HCT116 (cell line): ENCODE measurements around the gene ZNRF3. TPM values are rescaled to one million over a fixed set of nuclear protein-coding genes. Genes with fewer than 3 reads are reported as not detected.
A peak's percentile ranks its signal among the peaks of the same experiment; 100 is the strongest.

Source experiments
- ATAC-seq: fragments of 200-7000 bp; cut with Tn5 transposase; 2 replicates; pipeline ENCODE4 v1.9.1; 2020; ENCODE audit warnings: mild to moderate bottlenecking, moderate library complexity
- BruUV-seq: library from RNA; stranded (reverse); fragments of 400-500 nt; replicated peaks from 2 replicates; lab custom pipeline; 2021; lab: Mats Ljungman, UMichigan
- CTCF ChIA-PET: fragments of 300-600 bp; sonication (Branson Sonifier 250); formaldehyde crosslinking; loops from one replicate; lab custom pipeline; 2021; ENCODE audit warnings: antibody characterized with exemption; lab: Charles Lee
- POLR2A ChIA-PET: fragments of 300-600, 350-600 bp; sonication (Branson Sonifier 250); formaldehyde crosslinking; loops from one replicate; lab custom pipeline; 2021; ENCODE audit warnings: antibody characterized with exemption; lab: Charles Lee
- RAD21 ChIA-PET, 2 experiments: fragments of 300-600 bp; sonication (Branson Sonifier 250); formaldehyde crosslinking; loops; one replicate each; lab custom pipeline; 2023; ENCODE audit warnings: low total read pairs in 2 of 2; ENCODE audit not compliant: uncharacterized antibody in 2 of 2, unreplicated experiment in 2 of 2, low non-redundant PET in 1 of 2; lab: Charles Lee
- DNase-seq: peaks from one replicate; pipeline ENCODE4 v3.0.0-alpha.2; 2010; ENCODE audit warnings: low read depth, low spot score
- H2AFZ ChIP-seq: fragments of 200-600 bp; shearing (Covaris generic), sonication (generic); 2 replicates; pipeline ENCODE4 v1.6.1; 2017; ENCODE audit warnings: low read depth, mixed run types, mixed read lengths, antibody characterized with exemption, low read length; ENCODE audit not compliant: poor library complexity, severe bottlenecking
- H3K27ac ChIP-seq: 2 replicates; pipeline ENCODE4 v1.5.1; 2012; ENCODE audit warnings: low read depth, low read length
- H3K27me3 ChIP-seq: fragments of 200-600 bp; sonication (generic); 2 replicates; pipeline ENCODE4 v1.6.1; 2016; ENCODE audit warnings: mixed run types, low read length, mixed read lengths; ENCODE audit not compliant: insufficient read depth
- H3K36me3 ChIP-seq, 2 experiments: fragments of 200-500 bp in 1 of 2; fragments of 200-600 bp in 1 of 2; sonication (Bioruptor generic) in 1 of 2; sonication (generic) in 1 of 2; 2 replicates each; pipeline versions ENCODE4 v1.5.1 to v1.6.1; 2014 to 2016; ENCODE audit warnings: low read length in 2 of 2, inconsistent platforms in 1 of 2, mixed read lengths in 1 of 2, mixed run types in 1 of 2; ENCODE audit not compliant: insufficient read depth in 2 of 2, control insufficient read depth in 1 of 2
- H3K4me1 ChIP-seq, 2 experiments: fragments of 200-600 bp in 1 of 2; sonication (generic) in 1 of 2; 2 replicates each; pipeline versions ENCODE4 v1.5.1 to v1.6.1; 2012 to 2017; ENCODE audit warnings: low read length in 2 of 2, inconsistent platforms in 1 of 2, mild to moderate bottlenecking in 1 of 2, mixed read lengths in 1 of 2, mixed run types in 1 of 2, moderate library complexity in 1 of 2; ENCODE audit not compliant: insufficient read depth in 2 of 2, control insufficient read depth in 1 of 2
- H3K4me2 ChIP-seq: fragments of 200-600 bp; sonication (generic); 2 replicates; pipeline ENCODE4 v1.6.1; 2017; ENCODE audit warnings: mixed run types, low read length, mixed read lengths
- H3K4me3 ChIP-seq, 2 experiments: fragments of 200-600 bp in 1 of 2; sonication (generic) in 1 of 2; replicated peaks in 1 of 2; 2 replicates each; pipeline ENCODE4 v1.5.1; 2011 to 2016; ENCODE audit warnings: low read length in 2 of 2, control low read depth in 1 of 2, low read depth in 1 of 2, mild to moderate bottlenecking in 1 of 2, mixed read lengths in 1 of 2, mixed run types in 1 of 2
- H3K79me2 ChIP-seq: fragments of 200-600 bp; sonication (generic); 2 replicates; pipeline ENCODE4 v1.6.1; 2017; ENCODE audit warnings: mild to moderate bottlenecking, mixed run types, low read length, moderate library complexity, mixed read lengths; ENCODE audit not compliant: insufficient read depth
- H3K9ac ChIP-seq: fragments of 200-600 bp; sonication (generic); 2 replicates; pipeline ENCODE4 v1.6.1; 2016; ENCODE audit warnings: low read length, mixed read lengths
- H3K9me2 ChIP-seq: fragments of 200-600 bp; sonication (generic), shearing (Covaris generic); 2 replicates; pipeline ENCODE4 v1.6.1; 2017; ENCODE audit warnings: mixed run types, mild to moderate bottlenecking, moderate library complexity; ENCODE audit not compliant: insufficient read depth
- H3K9me3 ChIP-seq, 2 experiments: fragments of 200-500 bp in 1 of 2; fragments of 200-600 bp in 1 of 2; sonication (Bioruptor generic) in 1 of 2; sonication (generic) in 1 of 2; 2 replicates each; pipeline ENCODE4 v1.6.1; 2014 to 2017; ENCODE audit warnings: low read length in 2 of 2, mixed read lengths in 2 of 2, inconsistent platforms in 1 of 2, low read depth in 1 of 2, mild to moderate bottlenecking in 1 of 2, mixed run types in 1 of 2, moderate library complexity in 1 of 2; ENCODE audit not compliant: control insufficient read depth in 1 of 2, insufficient read depth in 1 of 2
- H4K20me1 ChIP-seq: fragments of 200-600 bp; sonication (generic), shearing (Covaris generic); 2 replicates; pipeline ENCODE4 v1.6.1; 2017; ENCODE audit warnings: mixed run types, mild to moderate bottlenecking, moderate library complexity; ENCODE audit not compliant: insufficient read depth
- ATF3 ChIP-seq: IDR thresholded peaks from 2 replicates; pipeline ENCODE4 v1.6.1; 2012
- CBX3 ChIP-seq: IDR thresholded peaks from 2 replicates; pipeline ENCODE4 v1.6.1; 2012; ENCODE audit warnings: low read depth
- CEBPB ChIP-seq: IDR thresholded peaks from 2 replicates; pipeline ENCODE4 v1.6.1; 2012; ENCODE audit warnings: low read depth
- CTCF ChIP-seq, 3 experiments: fragments of 200-600 bp in 1 of 3; sonication (generic) in 1 of 3; IDR thresholded peaks in 2 of 3; conservative IDR thresholded peaks in 1 of 3; 2 replicates each; pipeline ENCODE4 v1.5.1; 2012 to 2017; ENCODE audit warnings: low read depth in 2 of 3, low read length in 2 of 3, antibody characterized with exemption in 1 of 3, borderline replicate concordance in 1 of 3, control low read depth in 1 of 3, mild to moderate bottlenecking in 1 of 3, mixed read lengths in 1 of 3, mixed run types in 1 of 3, moderate library complexity in 1 of 3; ENCODE audit not compliant: insufficient read depth in 1 of 3
- ELF1 ChIP-seq: IDR thresholded peaks from 2 replicates; pipeline ENCODE4 v1.6.1; 2012; ENCODE audit warnings: low read depth, borderline replicate concordance
- EZH2 ChIP-seq: fragments of 200-600 bp; sonication (generic); IDR thresholded peaks from 2 replicates; pipeline ENCODE4 v1.6.1; 2017; ENCODE audit warnings: antibody characterized with exemption, mixed run types
- EZH2phosphoT487 ChIP-seq: fragments of 200-600 bp; IDR thresholded peaks from 2 replicates; pipeline ENCODE4 v1.6.1; 2018; ENCODE audit warnings: antibody characterized with exemption, borderline replicate concordance
- JUND ChIP-seq: IDR thresholded peaks from 2 replicates; pipeline ENCODE4 v1.6.1; 2012
- MAX ChIP-seq: IDR thresholded peaks from 2 replicates; pipeline ENCODE4 v1.6.1; 2012
- POLR2A ChIP-seq: IDR thresholded peaks from 2 replicates; pipeline ENCODE4 v1.7.0; 2011; ENCODE audit warnings: borderline replicate concordance; ENCODE audit not compliant: insufficient read depth, insufficient read length; ENCODE audit errors: extremely low read depth
- RAD21 ChIP-seq: IDR thresholded peaks from 2 replicates; pipeline ENCODE4 v1.6.1; 2012; ENCODE audit warnings: low read depth, mild to moderate bottlenecking
- SP1 ChIP-seq: IDR thresholded peaks from 2 replicates; pipeline ENCODE4 v1.6.1; 2012; ENCODE audit warnings: low read depth
- SRF ChIP-seq: IDR thresholded peaks from 2 replicates; pipeline ENCODE4 v1.6.1; 2012; ENCODE audit warnings: low read depth
- TCF7L2 ChIP-seq: IDR thresholded peaks from 2 replicates; pipeline ENCODE4 v1.7.0; 2011; ENCODE audit warnings: borderline replicate concordance, inconsistent platforms; ENCODE audit not compliant: insufficient read depth, insufficient read length; ENCODE audit errors: extremely low read depth
- YY1 ChIP-seq: IDR thresholded peaks from 2 replicates; pipeline ENCODE4 v1.6.1; 2011; ENCODE audit warnings: low read length, low read depth, moderate library complexity, mild to moderate bottlenecking; ENCODE audit not compliant: insufficient replicate concordance; ENCODE audit errors: extremely low read depth
- ZFX ChIP-seq: fragments of 450-650 bp; IDR thresholded peaks from 2 replicates; pipeline ENCODE4 v1.6.1; 2017
- ZNF274 ChIP-seq: fragments of 200-500 bp; sonication (Bioruptor generic); IDR thresholded peaks from 2 replicates; pipeline ENCODE4 v1.6.1; 2014; ENCODE audit warnings: mild to moderate bottlenecking, low read depth, low read length, inconsistent platforms
- intact Hi-C: fragments of 100-400 bp; cut with micrococcal nuclease; formaldehyde crosslinking; loops from 2 replicates; pipeline ENCODE4 v1.10.0; 2022
- total RNA-seq: library from RNA; stranded (reverse); gene quantifications from one replicate; pipeline ENCODE4 v1.2.1, GENCODE V29; 2021; ENCODE audit not compliant: unreplicated experiment

Gene ZNRF3
- total RNA-seq, 1 experiment from 2014 or later: 12.2 TPM

GRCh38 chr22:29032584-29032983 lies 149.2 kb downstream of the ZNRF3 start:
- TF ChIP-seq ZFX (no peak), CEBPB (no peak), YY1 (no peak)
- Histone ChIP-seq H3K79me2 (peaks cover 15% of the 10 kb centered on the region; the same call in 1 of the 2 replicates), H3K36me3 (no peaks in the 10 kb centered on the region), H3K9me3 (no peaks in the 10 kb centered on the region), H4K20me1 (no peaks in the 10 kb centered on the region), H3K9ac (peak overlapping the region; percentile 68), H3K4me1 (peaks cover 56 to 69% of the 10 kb centered on the region in 2 experiments), H3K9me2 (no peaks in the 10 kb centered on the region), H3K4me3 (peak overlapping the region in 1 of 2 experiments; percentile 57; a peak in 2 of 4 replicates), H2AFZ (no peak overlapping the region), H3K4me2 (peak overlapping the region; percentile 80), H3K27ac (peak overlapping the region; percentile 97), H3K27me3 (no peaks in the 10 kb centered on the region)
- ATAC-seq: no peak
- intact Hi-C loops: no loop called here
- no TSS peak for BruUV-seq
- ChIA-PET CTCF (interaction anchor here (1.0 kb wide), 1 partner anchor 8 kb away, joined by 4 read pairs; no protein-coding TSS in a partner anchor), RAD21 (interaction anchor here in 1 of 2 experiments (2.0 kb wide), 1 partner anchor 149 kb away, joined by 5 read pairs; the partner anchor contains the start of gene ZNRF3), POLR2A (no interaction called here)
- DNase-seq: no peak

- Histone ChIP-seq H3K27ac (no peak overlapping the region), H3K4me3 (no peak overlapping the region), H3K9ac (no peak overlapping the region), H3K27me3 (no peaks in the 10 kb centered on the region), H3K9me2 (no peaks in the 10 kb centered on the region), H3K79me2 (peaks cover 27% of the 10 kb centered on the region; the same call in 1 of the 2 replicates), H4K20me1 (no peaks in the 10 kb centered on the region), H3K9me3 (no peaks in the 10 kb centered on the region), H2AFZ (no peak overlapping the region), H3K4me2 (no peak overlapping the region), H3K36me3 (no peaks in the 10 kb centered on the region), H3K4me1 (peaks cover 42 to 50% of the 10 kb centered on the region in 2 experiments)
- ATAC-seq (no peak), DNase-seq (no peak)
- BruUV-seq: no TSS peak
- ChIA-PET POLR2A (no interaction called here), RAD21 (no interaction called here), CTCF (interaction anchor here (2.7 to 5.2 kb wide), 2 partner anchors 181 to 182 kb away, joined by 10 to 80 read pairs; no protein-coding TSS in a partner anchor)
- intact Hi-C loops: no loop called here
- no peak for TF ChIP-seq SP1
- TF ChIP-seq SRF: no peak
- TF ChIP-seq EZH2: no peak
- TF ChIP-seq JUND: no peak
- TF ChIP-seq EZH2phosphoT487: no peak
- TF ChIP-seq CBX3: no peak
- TF ChIP-seq MAX: no peak
- no peak for TF ChIP-seq ZNF274
- TF ChIP-seq POLR2A: no peak
- TF ChIP-seq CEBPB: no peak
- no peak for TF ChIP-seq ELF1
- no peak for TF ChIP-seq TCF7L2
- no peak for TF ChIP-seq ATF3
- TF ChIP-seq CTCF (IDR thresholded peaks at IDR 0.05 in 2 of 3, conservative IDR thresholded peaks at IDR 0.05 in 1 of 3; ENCODE audit: borderline replicate concordance in 1 of 3, insufficient read depth in 1 of 3, low read depth in 2 of 3, low read length in 2 of 3): no peak
- TF ChIP-seq RAD21: no peak
These were observed 154.1 kb downstream of the ZNRF3 start for GRCh38 chr22:29037340-29037932.
